ENCODE measurements around the gene FARP1.

The FARP1 gene

GRCh38 chr13:98142380-98143156, at the start of gene FARP1:
TSS of gene FARP1 (plus strand) at chr13:98143094. CDS start at chr13:98213243, 70,149 bp downstream.
- peak in 1 of 2 experiments; percentile 31 for DNase-seq (ENCODE audit: low read depth in 2 of 2)

GRCh38 chr13:98094678-98095266, 48.1 kb upstream of the FARP1 start:
- DNase-seq (ENCODE audit: low read depth in 2 of 2) = no peak

- DNase-seq (ENCODE audit: low read depth in 2 of 2) = no peak
These were observed 46.8 kb upstream of the FARP1 start for GRCh38 chr13:98096059-98096458.

GRCh38 chr13:98097749-98098148, 45.1 kb upstream of the FARP1 start:
- no peak for DNase-seq (ENCODE audit: low read depth in 2 of 2)

GRCh38 chr13:98098516-98098915, 44.4 kb upstream of the FARP1 start:
- no peak for DNase-seq (ENCODE audit: low read depth in 2 of 2)

GRCh38 chr13:98099627-98100026, 43.3 kb upstream of the FARP1 start:
- no peak for DNase-seq (ENCODE audit: low read depth in 2 of 2)

GRCh38 chr13:98100481-98100880, 42.4 kb upstream of the FARP1 start:
- no peak for DNase-seq (ENCODE audit: low read depth in 2 of 2)

- no peak for DNase-seq (ENCODE audit: low read depth in 2 of 2)
These were observed 39.4 kb upstream of the FARP1 start for GRCh38 chr13:98103531-98103930.

- no peak for DNase-seq (ENCODE audit: low read depth in 2 of 2)
These were observed 38.7 kb upstream of the FARP1 start for GRCh38 chr13:98103942-98104880.

- DNase-seq (ENCODE audit: low read depth in 2 of 2) = no peak
These were observed 37.0 kb upstream of the FARP1 start for GRCh38 chr13:98105929-98106336.

GRCh38 chr13:98108341-98108740, 34.6 kb upstream of the FARP1 start:
- no peak for DNase-seq (ENCODE audit: low read depth in 2 of 2)

- DNase-seq (ENCODE audit: low read depth in 2 of 2) = no peak
These were observed 33.6 kb upstream of the FARP1 start for GRCh38 chr13:98109226-98109853.

GRCh38 chr13:98110749-98111148, 32.1 kb upstream of the FARP1 start:
- no peak for DNase-seq (ENCODE audit: low read depth in 2 of 2)

- no peak for DNase-seq (ENCODE audit: low read depth in 2 of 2)
These were observed 31.5 kb upstream of the FARP1 start for GRCh38 chr13:98111168-98112098.

GRCh38 chr13:98112456-98112855, 30.4 kb upstream of the FARP1 start:
- DNase-seq (ENCODE audit: low read depth in 2 of 2) = no peak

GRCh38 chr13:98118865-98119264, 24.0 kb upstream of the FARP1 start:
- no peak for DNase-seq (ENCODE audit: low read depth in 2 of 2)

GRCh38 chr13:98123176-98123575, 19.7 kb upstream of the FARP1 start:
- no peak for DNase-seq (ENCODE audit: low read depth in 2 of 2)

GRCh38 chr13:98129059-98129746, 13.7 kb upstream of the FARP1 start:
- DNase-seq (ENCODE audit: low read depth in 2 of 2) = no peak

- DNase-seq (ENCODE audit: low read depth in 2 of 2) = no peak
These were observed 8.9 kb upstream of the FARP1 start for GRCh38 chr13:98133946-98134345.

GRCh38 chr13:98134901-98135300, 8.0 kb upstream of the FARP1 start:
- no peak for DNase-seq (ENCODE audit: low read depth in 2 of 2)

Data from stimulated activated CD4-positive, alpha-beta T cell treated with anti-CD3 and anti-CD28 coated beads, Interleukin-12 subunit alpha, Interleukin-12 subunit beta, amount 100 ng/mL, for 24 hours (primary cell).